Activated CD4-positive, CD25-positive, alpha-beta regulatory T cell treated with anti-CD3 and anti-CD28 coated beads, Interleukin-2, amount 50 U/mL, for 24 hours (primary cell): ENCODE measurements around the gene CHRNA1.
A peak's percentile ranks its signal among the peaks of the same experiment; 100 is the strongest.

Experiments
- ATAC-seq, 2 donors: fragments of 150-1000 bp; cut with Tn5 transposase; one replicate each; pipeline ENCODE4 v1.10.0; 2021; ENCODE audit warnings: mild to moderate bottlenecking in 1 of 2, moderate library complexity in 1 of 2

The CHRNA1 gene

GRCh38 chr2:174781298-174781697 lies 17.0 kb upstream of the CHRNA1 start:
- no peak for ATAC-seq

GRCh38 chr2:174780856-174781255 lies 16.6 kb upstream of the CHRNA1 start:
- no peak for ATAC-seq

- no peak for ATAC-seq
Observed at GRCh38 chr2:174780191-174780840, 16.0 kb upstream of the CHRNA1 start.

GRCh38 chr2:174779361-174779928 lies 15.2 kb upstream of the CHRNA1 start:
- no peak for ATAC-seq

GRCh38 chr2:174778085-174778981 lies 14.1 kb upstream of the CHRNA1 start:
- peak; percentile 79 to 83 for ATAC-seq

GRCh38 chr2:174777347-174778084 lies 13.2 kb upstream of the CHRNA1 start:
- no peak for ATAC-seq

GRCh38 chr2:174776675-174777074 lies 12.4 kb upstream of the CHRNA1 start:
- no peak for ATAC-seq

- ATAC-seq: no peak
Observed at GRCh38 chr2:174776223-174776622, 12.0 kb upstream of the CHRNA1 start.

GRCh38 chr2:174775571-174775980 lies 11.3 kb upstream of the CHRNA1 start:
- ATAC-seq: no peak

GRCh38 chr2:174774886-174775285 lies 10.6 kb upstream of the CHRNA1 start:
- ATAC-seq: no peak

GRCh38 chr2:174773215-174773614 lies 8.9 kb upstream of the CHRNA1 start:
- no peak for ATAC-seq

GRCh38 chr2:174772472-174772801 lies 8.2 kb upstream of the CHRNA1 start:
- no peak for ATAC-seq

- ATAC-seq: peak in 1 of 2 donors; percentile 43
Observed at GRCh38 chr2:174771631-174772471, 7.6 kb upstream of the CHRNA1 start.

- ATAC-seq: no peak
Observed at GRCh38 chr2:174771136-174771535, 6.9 kb upstream of the CHRNA1 start.

- no peak for ATAC-seq
Observed at GRCh38 chr2:174768557-174768956, 4.3 kb upstream of the CHRNA1 start.

- no peak for ATAC-seq
Observed at GRCh38 chr2:174766271-174766670, 2.0 kb upstream of the CHRNA1 start.

- ATAC-seq: no peak
Observed at GRCh38 chr2:174765576-174765975, 1.3 kb upstream of the CHRNA1 start.

GRCh38 chr2:174763780-174764179 lies 492 bp downstream of the CHRNA1 start:
- no peak for ATAC-seq

- no peak for ATAC-seq
Observed at GRCh38 chr2:174762464-174762863, 1.8 kb downstream of the CHRNA1 start.

- ATAC-seq: no peak
Observed at GRCh38 chr2:174761837-174762236, 2.4 kb downstream of the CHRNA1 start.

GRCh38 chr2:174760845-174761473 lies 3.3 kb downstream of the CHRNA1 start:
- ATAC-seq: no peak
